ENCODE results near the gene EHMT1. TPM values are rescaled to one million over a fixed set of nuclear protein-coding genes. Genes with fewer than 3 reads are reported as not detected.

Gene EHMT1
- total RNA-seq, 1 experiment from 2014 or later = 112 TPM

DNA sequence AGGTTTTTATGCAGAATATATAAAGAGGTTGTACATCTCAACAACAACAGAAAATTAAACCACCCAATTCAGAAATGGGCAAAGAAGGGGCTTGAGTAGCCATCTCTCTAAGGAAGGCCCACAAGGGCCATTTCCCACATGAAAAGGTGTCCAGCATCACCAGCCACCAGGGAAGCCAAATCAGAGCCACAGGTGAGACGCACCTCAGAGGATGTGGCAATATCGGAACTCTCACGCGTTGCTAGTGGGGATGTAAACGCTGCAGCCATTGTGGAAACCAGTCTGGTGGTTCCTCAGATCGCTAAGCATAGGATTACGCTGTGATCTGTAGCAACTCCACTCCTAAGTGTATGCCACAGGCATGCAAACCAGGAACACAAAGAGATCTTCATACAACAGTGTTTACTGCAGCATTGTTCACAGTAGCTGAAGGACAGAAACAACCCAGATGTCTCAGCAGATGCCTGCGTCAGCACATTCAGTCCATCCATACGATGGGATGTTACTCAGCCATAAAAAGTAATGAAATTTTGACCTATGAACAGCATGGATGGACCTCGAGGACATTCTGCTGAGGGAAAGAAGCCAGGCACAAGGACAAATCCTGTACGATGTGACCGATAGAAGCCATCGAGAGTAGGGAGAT is 174.5 kb downstream of the EHMT1 start:
- Histone ChIP-seq H3K9me3 (ENCODE audit: control insufficient read depth, low read depth, low read length) (no peaks in the 10 kb centered on the region), H3K14ac (ENCODE audit: insufficient read depth, low read length) (no peak overlapping the region), H3K79me2 (ENCODE audit: insufficient read depth, low read length) (no peaks in the 10 kb centered on the region), H3K4me2 (ENCODE audit: insufficient read depth, insufficient read length, low read length) (no peak overlapping the region), H3K23ac (ENCODE audit: insufficient read length, low read depth, low read length) (no peak overlapping the region), H3K56ac (ENCODE audit: insufficient read length, low read depth, low read length) (no peak overlapping the region), H2BK20ac (ENCODE audit: low read depth, low read length, poor library complexity, severe bottlenecking) (no peak overlapping the region), H4K5ac (ENCODE audit: insufficient read length, low read depth, low read length) (no peak overlapping the region), H2BK12ac (ENCODE audit: insufficient read length, low read depth, low read length) (no peak overlapping the region), H3T11ph (ENCODE audit: low read length) (no peak overlapping the region), H3K27me3 (ENCODE audit: insufficient read depth, low read length) (no peaks in the 10 kb centered on the region), H4K91ac (ENCODE audit: insufficient read length, low read depth, low read length) (no peak overlapping the region), H2AFZ (ENCODE audit: low read length) (no peak overlapping the region), H3K9ac (ENCODE audit: extremely low read depth, insufficient read length, low read length) (no peak overlapping the region), H4K8ac (replicated peaks; ENCODE audit: insufficient read length, low read depth, low read length) (no peak overlapping the region), H3K4me1 (ENCODE audit: insufficient read depth, low read length) (no peaks in the 10 kb centered on the region), H2BK5ac (ENCODE audit: insufficient read length, low read length) (no peak overlapping the region), H3K4ac (ENCODE audit: low read depth, low read length) (no peak overlapping the region), H3K23me2 (ENCODE audit: insufficient read length, low read depth, low read length, poor library complexity, severe bottlenecking) (no peaks in the 10 kb centered on the region), H3K27ac (ENCODE audit: insufficient read length, low read depth, low read length) (no peak overlapping the region), H2BK120ac (ENCODE audit: low read depth, low read length, poor library complexity, severe bottlenecking) (no peak overlapping the region), H2BK15ac (ENCODE audit: low read depth, low read length) (no peak overlapping the region), H4K20me1 (ENCODE audit: control insufficient read depth, insufficient read depth, insufficient read length) (peaks cover 3% of the 10 kb centered on the region), H3K18ac (ENCODE audit: insufficient read length, low read depth, low read length) (no peak overlapping the region), H2AK5ac (ENCODE audit: insufficient read length, low read length) (no peak overlapping the region), H3K79me1 (ENCODE audit: insufficient read depth, low read depth, low read length, poor library complexity, severe bottlenecking) (no peaks in the 10 kb centered on the region)
- Mint-ChIP-seq H3K36me3 (ENCODE audit: insufficient read depth in 1 of 3, low read depth in 3 of 3) (peaks cover 49 to 82% (median 68%) of the 10 kb centered on the region in 3 experiments; a peak in 6 of 7 replicates), H3K4me3 (no peak overlapping the region), H3K27ac (no peak overlapping the region), H3K9me3 (no peaks in the 10 kb centered on the region; a peak in 1 of 5 replicates), H3K4me1 (peaks cover 0 to under 1% of the 10 kb centered on the region in 2 experiments; a peak in 3 of 4 replicates), H3K27me3 (ENCODE audit: low read depth) (no peaks in the 10 kb centered on the region)
- TF ChIP-seq, protein P1, sequence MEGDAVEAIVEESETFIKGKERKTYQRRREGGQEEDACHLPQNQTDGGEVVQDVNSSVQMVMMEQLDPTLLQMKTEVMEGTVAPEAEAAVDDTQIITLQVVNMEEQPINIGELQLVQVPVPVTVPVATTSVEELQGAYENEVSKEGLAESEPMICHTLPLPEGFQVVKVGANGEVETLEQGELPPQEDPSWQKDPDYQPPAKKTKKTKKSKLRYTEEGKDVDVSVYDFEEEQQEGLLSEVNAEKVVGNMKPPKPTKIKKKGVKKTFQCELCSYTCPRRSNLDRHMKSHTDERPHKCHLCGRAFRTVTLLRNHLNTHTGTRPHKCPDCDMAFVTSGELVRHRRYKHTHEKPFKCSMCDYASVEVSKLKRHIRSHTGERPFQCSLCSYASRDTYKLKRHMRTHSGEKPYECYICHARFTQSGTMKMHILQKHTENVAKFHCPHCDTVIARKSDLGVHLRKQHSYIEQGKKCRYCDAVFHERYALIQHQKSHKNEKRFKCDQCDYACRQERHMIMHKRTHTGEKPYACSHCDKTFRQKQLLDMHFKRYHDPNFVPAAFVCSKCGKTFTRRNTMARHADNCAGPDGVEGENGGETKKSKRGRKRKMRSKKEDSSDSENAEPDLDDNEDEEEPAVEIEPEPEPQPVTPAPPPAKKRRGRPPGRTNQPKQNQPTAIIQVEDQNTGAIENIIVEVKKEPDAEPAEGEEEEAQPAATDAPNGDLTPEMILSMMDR (conservative IDR thresholded peaks at IDR 0.05) = no peak
- no CpG with 5 or more reads among the region's 13 CpGs for WGBS (ENCODE audit: extremely low coverage, insufficient read length, low lambda C conversion rate)
- DNase-seq = no peak

Data from H9 (cell line).